KBM-7 (cell line): ENCODE results near the gene ZDHHC14.
A peak's percentile ranks its signal among the peaks of the same experiment; 100 is the strongest.

Experiments used
- DNase-seq: peaks from one replicate; pipeline ENCODE4 v3.0.0-alpha.2; 2015
- in situ Hi-C: fragments of 300-500 bp; cut with MboI; formaldehyde crosslinking; loops from 2 replicates; pipeline ENCODE4 v1.14.3; 2020; ENCODE audit warnings: low sequenced_read_pairs, low pct_unique_long_range_greater_than_20kb, mixed read lengths

Gene ZDHHC14

GRCh38 chr6:157434349-157435033 lies 53.5 kb downstream of the ZDHHC14 start:
- no peak for DNase-seq
- in situ Hi-C loops, result no loop called here

- in situ Hi-C loops, result no loop called here
- DNase-seq, result no peak
These were observed 55.4 kb downstream of the ZDHHC14 start for GRCh38 chr6:157436219-157436943.

- no peak for DNase-seq
- in situ Hi-C loops, result no loop called here
These were observed 56.0 kb downstream of the ZDHHC14 start for GRCh38 chr6:157436944-157437336.

- in situ Hi-C loops, result no loop called here
- DNase-seq, result no peak
These were observed 57.7 kb downstream of the ZDHHC14 start for GRCh38 chr6:157438611-157439111.

- in situ Hi-C loops, result no loop called here
- DNase-seq, result no peak
These were observed 59.2 kb downstream of the ZDHHC14 start for GRCh38 chr6:157440171-157440570.

- no peak for DNase-seq
- in situ Hi-C loops, result no loop called here
These were observed 61.3 kb downstream of the ZDHHC14 start for GRCh38 chr6:157442291-157442690.

GRCh38 chr6:157443066-157443800 lies 62.2 kb downstream of the ZDHHC14 start:
- in situ Hi-C loops, result no loop called here
- DNase-seq, result no peak

GRCh38 chr6:157445277-157446009 lies 64.5 kb downstream of the ZDHHC14 start:
- DNase-seq, result no peak
- in situ Hi-C loops, result no loop called here

GRCh38 chr6:157447735-157448134 lies 66.7 kb downstream of the ZDHHC14 start:
- in situ Hi-C loops, result no loop called here
- no peak for DNase-seq

- DNase-seq, result no peak
- in situ Hi-C loops, result no loop called here
These were observed 68.6 kb downstream of the ZDHHC14 start for GRCh38 chr6:157449610-157450009.

- in situ Hi-C loops, result no loop called here
- no peak for DNase-seq
These were observed 70.1 kb downstream of the ZDHHC14 start for GRCh38 chr6:157450931-157451742.

- in situ Hi-C loops, result no loop called here
- no peak for DNase-seq
These were observed 71.1 kb downstream of the ZDHHC14 start for GRCh38 chr6:157452096-157452495.

GRCh38 chr6:157453131-157453530 lies 72.1 kb downstream of the ZDHHC14 start:
- in situ Hi-C loops, result no loop called here
- DNase-seq, result no peak

GRCh38 chr6:157453978-157454377 lies 73.0 kb downstream of the ZDHHC14 start:
- no peak for DNase-seq
- in situ Hi-C loops, result no loop called here

GRCh38 chr6:157454762-157455714 lies 74.0 kb downstream of the ZDHHC14 start:
- DNase-seq, result no peak
- in situ Hi-C loops, result no loop called here

GRCh38 chr6:157455731-157456523 lies 74.9 kb downstream of the ZDHHC14 start:
- no peak for DNase-seq
- in situ Hi-C loops, result no loop called here

GRCh38 chr6:157456524-157456829 lies 75.5 kb downstream of the ZDHHC14 start:
- in situ Hi-C loops, result no loop called here
- DNase-seq, result peak; percentile 71
